ENCODE data around the gene TUBG1.
A peak's percentile ranks its signal among the peaks of the same experiment; 100 is the strongest.
"Not testable (repeated sequence)": the region's sequence is repeated elsewhere in the genome, so short reads cannot be mapped to it uniquely, and the experiment has no call there.

Gene TUBG1

DNA sequence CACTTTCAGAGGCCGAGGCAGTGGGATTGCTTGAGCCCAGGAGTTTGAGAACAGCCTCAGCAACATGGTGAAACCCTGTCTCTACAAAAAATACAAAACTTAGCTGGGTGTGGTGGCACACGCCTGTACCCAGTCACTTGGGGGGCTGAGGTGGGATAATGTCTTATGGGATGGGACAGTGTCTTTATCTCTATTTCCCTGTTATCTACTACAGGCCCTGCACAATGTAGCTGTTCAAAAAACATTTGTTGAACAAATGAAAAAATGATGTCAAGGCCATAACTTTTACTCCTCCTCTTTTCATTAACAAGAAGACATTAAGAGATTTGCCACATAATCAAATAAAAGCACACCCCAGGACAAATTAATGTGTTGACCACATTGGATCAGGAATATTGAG lies 13.8 kb downstream of the TUBG1 start:
- DNase-seq (ENCODE audit: low spot score) (no peak), FAIRE-seq (no peak)

DNA sequence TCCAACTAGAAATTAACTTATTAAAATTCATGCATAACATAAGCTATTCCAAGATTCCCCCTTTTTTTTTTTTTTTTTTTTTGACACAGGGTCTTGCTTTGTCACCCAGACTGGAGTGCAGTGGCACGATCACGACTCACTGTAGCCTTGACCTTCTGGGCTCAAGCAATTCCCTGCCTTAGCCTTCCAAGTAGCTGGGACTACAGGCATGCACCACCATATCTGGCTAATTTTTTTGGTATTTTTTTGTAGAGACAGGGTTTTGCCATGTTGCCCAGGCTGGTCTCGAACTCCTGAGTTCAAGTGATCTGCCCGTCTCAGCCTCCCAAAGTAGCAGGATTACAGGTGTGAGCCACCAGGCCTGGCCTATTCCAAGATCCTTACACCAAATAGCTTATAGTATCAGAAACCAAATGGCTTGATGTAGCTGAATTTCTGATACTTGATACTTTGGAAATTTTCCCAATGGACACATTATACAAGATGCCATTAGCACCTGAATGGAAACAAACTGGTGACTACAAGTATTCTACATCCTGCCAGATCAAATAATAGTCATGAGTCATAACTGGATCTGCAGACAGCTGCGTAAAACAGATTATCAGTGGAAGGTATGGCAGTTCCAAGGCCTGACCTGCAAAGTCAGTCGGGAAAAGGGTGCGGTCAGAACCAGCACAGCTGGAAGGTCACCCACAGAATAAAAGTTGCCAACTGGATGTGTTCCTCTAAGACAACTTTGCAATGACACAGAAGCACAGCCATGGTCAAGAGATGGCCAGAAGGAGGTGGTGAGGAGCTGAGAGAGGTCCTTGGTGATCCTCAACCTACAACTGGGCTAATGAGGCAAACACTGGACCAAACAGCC lies 14.5 kb downstream of the TUBG1 start:
- DNase-seq (ENCODE audit: low spot score) = peak; percentile 49
- FAIRE-seq = no peak

- FAIRE-seq; DNase-seq (ENCODE audit: low spot score): not testable (repeated sequence)
Observed at GRCh38 chr17:42627032-42627764, 17.7 kb downstream of the TUBG1 start.

DNA sequence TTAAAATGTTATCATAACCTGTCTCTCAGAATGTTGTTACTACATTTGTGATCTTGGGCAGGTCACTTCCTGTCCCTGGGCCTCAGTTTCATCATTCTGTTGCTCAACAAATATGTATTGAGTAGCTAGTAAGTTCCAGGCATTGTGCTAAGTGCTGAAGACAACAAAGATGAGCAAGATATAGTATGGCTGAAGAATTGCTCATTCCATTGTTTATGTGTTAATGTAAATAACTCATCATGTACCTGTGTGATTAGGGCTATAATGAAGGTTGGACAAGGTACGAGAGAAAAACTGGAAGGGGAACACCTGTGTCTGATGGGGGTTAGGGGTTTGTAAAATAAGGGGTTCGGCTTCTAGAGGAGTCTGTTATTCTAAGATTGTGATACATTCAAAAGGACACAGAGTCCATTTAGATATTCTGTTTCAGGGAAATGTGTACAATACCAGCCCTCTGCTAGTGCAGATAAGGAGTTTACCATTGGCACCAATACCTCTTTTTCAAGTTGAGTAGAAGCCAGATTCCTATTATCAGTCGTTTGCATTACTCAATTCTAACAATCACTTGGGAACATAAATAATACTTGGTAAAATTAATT lies 20.0 kb downstream of the TUBG1 start:
- no peak for FAIRE-seq

GRCh38 chr17:42632949-42633444 lies 23.5 kb downstream of the TUBG1 start:
- DNase-seq (ENCODE audit: low spot score) (no peak), FAIRE-seq (no peak)

More for the DNA sequence above, 20.0 kb downstream of the TUBG1 start:
- DNase-seq (ENCODE audit: low spot score) = no peak

DNA sequence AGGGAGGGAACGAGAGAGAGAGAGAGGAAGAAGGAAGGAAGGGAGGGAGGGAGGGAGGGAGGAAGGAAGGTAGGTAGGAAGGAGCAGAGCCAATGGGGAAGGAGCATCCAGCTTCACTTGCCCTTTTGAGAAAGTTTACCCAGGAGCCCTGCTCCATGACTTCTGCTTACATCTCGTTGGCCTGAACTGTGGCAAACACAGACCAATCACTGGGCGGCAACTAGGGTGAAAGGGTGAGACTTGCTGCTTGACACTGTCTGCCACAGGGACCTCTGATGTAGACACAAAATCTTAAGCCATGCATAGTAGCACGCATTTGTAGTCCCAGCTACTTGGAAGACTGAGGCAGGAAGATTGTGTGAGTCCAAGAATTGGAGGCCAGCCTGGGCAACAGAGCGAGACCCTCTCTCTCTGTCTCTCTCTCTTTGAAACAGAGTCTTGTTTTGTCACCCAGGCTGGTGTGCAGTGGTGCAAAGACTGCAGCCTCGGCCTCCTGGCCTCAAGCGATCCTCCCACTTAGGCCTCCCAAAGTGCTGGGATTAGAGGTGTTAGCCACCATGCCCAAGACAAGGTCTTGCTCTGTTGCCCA lies 30.1 kb downstream of the TUBG1 start:
- DNase-seq (ENCODE audit: low spot score) = no peak
- FAIRE-seq = no peak

DNA sequence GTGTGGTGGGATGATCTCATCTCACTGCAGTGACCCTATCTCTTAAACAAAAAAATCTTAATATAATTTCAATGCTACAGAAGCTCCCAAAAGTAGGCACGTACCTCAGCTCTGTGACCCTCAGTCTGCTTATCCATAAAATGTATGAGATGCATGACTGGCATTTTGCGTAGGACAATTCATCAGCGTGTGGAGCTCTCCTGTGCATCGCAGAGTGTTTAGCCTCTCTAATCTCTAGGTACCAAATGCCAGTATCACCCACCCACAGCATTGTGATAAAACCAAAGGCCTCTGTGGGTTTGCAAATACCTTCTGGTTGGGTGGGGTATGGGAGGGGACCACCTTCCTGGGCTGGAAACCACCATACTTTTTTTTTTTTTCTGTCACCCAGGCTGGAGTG lies 30.6 kb downstream of the TUBG1 start:
- no peak for FAIRE-seq

DNA sequence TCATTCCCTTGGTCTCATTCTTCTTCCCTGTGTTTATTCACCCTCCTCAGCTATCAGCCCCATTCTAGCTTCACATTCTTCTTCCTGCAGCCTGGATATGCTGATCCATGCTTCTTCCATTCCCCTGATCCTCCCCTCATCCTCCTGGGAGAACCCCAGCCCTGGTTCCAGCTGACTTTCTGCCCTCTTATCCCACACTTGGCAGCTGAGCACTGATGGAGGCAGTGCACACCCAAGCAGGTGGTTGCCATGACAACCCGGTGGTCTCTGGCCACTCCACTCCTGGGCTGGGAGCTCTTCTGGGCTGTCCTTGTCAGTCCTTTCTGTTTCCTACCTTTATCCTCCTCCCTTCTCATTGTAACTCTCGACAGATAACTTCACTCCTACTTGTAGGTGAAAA lies 32.9 kb downstream of the TUBG1 start:
- DNase-seq (ENCODE audit: low spot score) (no peak), FAIRE-seq (no peak)

More for the DNA sequence above, 30.6 kb downstream of the TUBG1 start:
- no peak for DNase-seq (ENCODE audit: low spot score)

DNA sequence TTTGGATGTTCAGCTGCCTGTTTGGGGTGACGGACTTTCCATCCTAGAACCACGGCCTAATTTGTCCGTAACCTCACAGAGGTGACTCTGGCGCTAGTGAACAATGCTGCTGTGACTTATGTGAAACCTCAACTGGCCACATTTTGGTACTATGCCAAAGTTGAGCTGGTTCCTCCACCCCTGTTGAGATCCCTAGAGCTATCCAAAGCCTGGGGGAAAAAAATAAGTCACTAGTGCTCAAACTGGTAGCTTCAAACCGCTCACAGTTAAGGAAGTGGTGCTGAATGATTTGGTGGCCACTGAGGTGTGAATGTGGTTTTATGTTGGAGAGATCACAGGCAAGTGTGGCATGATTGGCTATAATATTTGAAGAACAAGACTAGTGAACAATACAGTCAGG lies 38.3 kb downstream of the TUBG1 start:
- FAIRE-seq (peak; percentile 87), DNase-seq (ENCODE audit: low spot score) (peak; percentile 65)

GRCh38 chr17:42651392-42651791 lies 41.9 kb downstream of the TUBG1 start:
- DNase-seq (ENCODE audit: low spot score) (no peak), FAIRE-seq (no peak)

- FAIRE-seq (no peak), DNase-seq (ENCODE audit: low spot score) (no peak)
Observed at GRCh38 chr17:42653179-42654124, 44.0 kb downstream of the TUBG1 start.

DNA sequence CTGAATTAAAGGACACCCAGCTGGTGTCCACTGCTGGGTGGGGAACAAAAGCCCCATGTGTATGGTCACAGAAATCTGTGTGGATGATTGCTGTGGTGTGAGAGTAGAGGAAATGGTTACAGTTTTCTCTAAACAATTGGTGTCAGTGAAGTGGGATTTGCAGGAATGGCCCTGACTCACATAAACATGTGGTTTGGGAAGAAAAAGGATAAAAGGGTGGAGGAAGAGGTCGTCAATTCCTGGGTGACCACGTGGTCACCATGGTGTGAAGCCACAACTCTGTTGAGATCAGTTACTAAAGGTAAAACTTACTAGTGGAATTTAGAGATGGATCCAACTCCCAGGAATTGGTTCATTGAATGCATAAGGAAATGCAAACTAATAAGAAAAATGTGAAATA lies 46.0 kb downstream of the TUBG1 start:
- DNase-seq (ENCODE audit: low spot score) (peak; percentile 17), FAIRE-seq (no peak)

DNA sequence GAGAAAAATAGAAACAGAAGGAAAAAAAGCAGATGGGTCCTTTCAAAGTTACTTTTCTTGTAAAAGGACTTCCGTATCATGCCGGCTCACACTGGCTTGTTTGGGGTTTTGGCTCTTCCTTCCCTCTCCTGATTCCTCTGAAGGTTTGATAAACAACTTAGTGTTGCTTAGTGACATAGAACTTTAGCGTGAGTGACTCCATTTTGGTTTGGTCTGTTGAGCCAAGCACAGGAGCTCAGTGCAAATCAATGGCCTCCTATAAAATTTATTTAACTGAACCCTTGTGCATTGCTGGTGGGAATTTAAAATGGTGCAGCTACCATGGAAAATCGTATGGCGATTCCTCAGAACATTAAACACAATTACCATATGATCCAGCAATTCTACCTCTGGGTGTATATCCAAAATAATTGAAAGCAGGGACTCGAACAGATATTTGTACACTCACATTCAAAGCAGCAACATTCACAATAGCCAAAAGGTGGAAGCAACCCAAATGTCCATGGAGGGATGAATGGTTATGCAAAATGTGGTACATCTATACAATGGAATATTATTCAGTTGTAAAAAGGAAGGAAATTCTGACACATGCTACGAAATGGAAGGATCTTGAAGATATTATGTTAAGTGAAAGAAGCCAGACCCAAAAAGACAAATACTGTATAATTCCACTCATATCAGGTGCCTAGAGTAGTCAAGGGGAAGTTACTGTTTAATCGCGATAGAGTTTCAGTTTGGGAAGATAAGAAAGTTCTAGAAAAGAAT lies 48.5 kb downstream of the TUBG1 start:
- no peak for FAIRE-seq
- DNase-seq (ENCODE audit: low spot score) = no peak

GRCh38 chr17:42659079-42659931 lies 49.8 kb downstream of the TUBG1 start, which contains the start of gene TUBG2:
TUBG2 (plus strand) TSS chr17:42659284; CDS start chr17:42659504, 220 bp downstream.
- DNase-seq (ENCODE audit: low spot score) = peak; percentile 80
- FAIRE-seq = no peak

GRCh38 chr17:42659932-42660274 lies 50.4 kb downstream of the TUBG1 start:
- not testable (repeated sequence) for DNase-seq (ENCODE audit: low spot score); FAIRE-seq

- DNase-seq (ENCODE audit: low spot score) = peak; percentile 50
- peak; percentile 66 for FAIRE-seq
Observed at GRCh38 chr17:42660692-42661345, 51.3 kb downstream of the TUBG1 start.
